Spleen (tissue), 7 donors: ENCODE results near the gene TMEM132D.

Source experiments
- POLR2A ChIP-seq, 3 donors: fragments of 450-650 bp; IDR thresholded peaks; one replicate each; pipeline ENCODE4 v1.5.1; 2017; ENCODE audit warnings: antibody characterized with exemption in 3 of 3, mild to moderate bottlenecking in 1 of 3
- POLR2AphosphoS5 ChIP-seq, 3 donors: sonication (generic); formaldehyde crosslinking; IDR thresholded peaks; one replicate each; pipeline ENCODE4 v1.5.1; 2017; ENCODE audit warnings: antibody characterized with exemption in 3 of 3
- TF ChIP-seq, protein P1 (sequence below), 11 experiments: fragments of 200-600 bp in 7 of 11; fragments of 450-650 bp in 4 of 11; sonication (generic) in 4 of 11; IDR thresholded peaks in 8 of 11; conservative IDR thresholded peaks in 3 of 11; 1 replicate in 7 of 11; 2 replicates in 4 of 11; pipeline versions ENCODE4 v1.4.0 to v1.8.0; 2016 to 2021; ENCODE audit warnings: antibody characterized with exemption in 11 of 11, inconsistent platforms in 4 of 11, mild to moderate bottlenecking in 1 of 11
- donor health status: DM: no; HTN: no; CAD: no; lungs with moderate emphysema.
- donor health status: DM: no; HTN: no; CAD: no.
- donor health status: DM: no; HTN: no; CAD: no.

DNA sequence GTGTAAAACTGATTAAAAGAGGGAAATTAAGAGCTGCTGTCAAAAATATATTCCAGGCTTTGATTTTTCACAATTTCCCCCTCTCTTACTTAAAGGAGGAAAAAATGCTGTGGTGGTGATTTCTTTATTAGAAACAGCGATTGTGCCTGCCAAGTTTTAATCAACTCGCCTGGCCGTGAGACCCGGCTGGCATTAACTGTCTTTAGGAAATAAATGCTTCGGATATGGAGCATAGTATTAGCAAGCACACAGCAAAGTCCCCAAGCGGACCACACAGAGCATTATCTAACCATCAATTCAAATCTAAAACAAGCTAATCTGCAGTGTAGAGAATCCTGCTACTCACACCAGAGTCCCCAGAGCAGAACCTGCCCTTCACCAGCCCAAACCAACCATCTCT is 457.1 kb downstream of the TMEM132D start:
- TF ChIP-seq, protein P1, sequence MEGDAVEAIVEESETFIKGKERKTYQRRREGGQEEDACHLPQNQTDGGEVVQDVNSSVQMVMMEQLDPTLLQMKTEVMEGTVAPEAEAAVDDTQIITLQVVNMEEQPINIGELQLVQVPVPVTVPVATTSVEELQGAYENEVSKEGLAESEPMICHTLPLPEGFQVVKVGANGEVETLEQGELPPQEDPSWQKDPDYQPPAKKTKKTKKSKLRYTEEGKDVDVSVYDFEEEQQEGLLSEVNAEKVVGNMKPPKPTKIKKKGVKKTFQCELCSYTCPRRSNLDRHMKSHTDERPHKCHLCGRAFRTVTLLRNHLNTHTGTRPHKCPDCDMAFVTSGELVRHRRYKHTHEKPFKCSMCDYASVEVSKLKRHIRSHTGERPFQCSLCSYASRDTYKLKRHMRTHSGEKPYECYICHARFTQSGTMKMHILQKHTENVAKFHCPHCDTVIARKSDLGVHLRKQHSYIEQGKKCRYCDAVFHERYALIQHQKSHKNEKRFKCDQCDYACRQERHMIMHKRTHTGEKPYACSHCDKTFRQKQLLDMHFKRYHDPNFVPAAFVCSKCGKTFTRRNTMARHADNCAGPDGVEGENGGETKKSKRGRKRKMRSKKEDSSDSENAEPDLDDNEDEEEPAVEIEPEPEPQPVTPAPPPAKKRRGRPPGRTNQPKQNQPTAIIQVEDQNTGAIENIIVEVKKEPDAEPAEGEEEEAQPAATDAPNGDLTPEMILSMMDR (IDR thresholded peaks at IDR 0.05 in 8 of 11, conservative IDR thresholded peaks at IDR 0.05 in 3 of 11), result no peak
- TF ChIP-seq POLR2A (IDR thresholded peaks at IDR 0.05), result no peak
- TF ChIP-seq POLR2AphosphoS5 (IDR thresholded peaks at IDR 0.05), result no peak
